ENCODE data around the gene SLC36A3.

SLC36A3 gene

DNA sequence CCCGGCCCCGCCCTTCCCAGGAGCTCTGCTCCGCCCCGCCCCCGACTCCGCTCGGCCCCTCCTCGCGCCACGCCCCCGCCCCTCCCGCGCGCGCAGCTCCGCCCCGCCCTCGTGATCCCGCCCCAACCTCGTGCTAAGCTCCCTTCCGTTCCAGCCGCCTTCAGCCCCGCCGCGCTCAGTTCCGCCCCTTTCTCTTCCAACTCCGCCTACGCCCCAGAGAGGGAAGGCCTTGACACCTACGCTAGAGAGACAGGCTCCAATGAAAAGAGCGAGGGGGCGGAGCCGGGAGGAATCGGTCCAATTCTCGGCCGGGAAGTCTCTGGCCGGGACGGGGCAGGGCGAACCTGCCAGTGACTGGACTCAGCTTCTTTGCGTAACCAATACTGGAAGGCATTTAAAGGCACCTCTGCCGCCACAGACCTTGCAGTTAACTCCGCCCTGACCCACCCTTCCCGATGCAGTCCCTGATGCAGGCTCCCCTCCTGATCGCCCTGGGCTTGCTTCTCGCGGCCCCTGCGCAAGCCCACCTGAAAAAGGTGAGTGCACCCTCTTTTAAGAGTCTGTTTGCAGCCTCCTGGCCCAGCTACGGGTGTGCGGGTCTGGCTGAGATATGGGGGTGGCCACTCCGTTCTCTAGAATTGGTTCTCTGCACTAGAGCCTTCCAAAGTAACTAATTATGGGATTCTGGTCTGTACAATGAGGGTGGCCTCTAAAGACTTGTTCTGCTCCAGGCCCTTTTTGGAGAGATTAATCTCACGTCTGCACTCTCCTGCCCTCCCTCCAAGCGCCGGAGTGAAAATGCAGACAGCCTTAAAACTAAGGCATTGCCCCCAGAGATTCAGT is 50.6 kb downstream of the SLC36A3 start, which contains the start of gene GM2A:
GM2A (plus strand) TSS at position 424 of the 843 bp plus-strand sequence; CDS start at position 456, 32 bp downstream.
- peak within 1 kb of the TSS; percentile 72 for H3K4me3 ChIP-seq (ENCODE audit: low read depth, low read length)
- TF ChIP-seq, protein P1, sequence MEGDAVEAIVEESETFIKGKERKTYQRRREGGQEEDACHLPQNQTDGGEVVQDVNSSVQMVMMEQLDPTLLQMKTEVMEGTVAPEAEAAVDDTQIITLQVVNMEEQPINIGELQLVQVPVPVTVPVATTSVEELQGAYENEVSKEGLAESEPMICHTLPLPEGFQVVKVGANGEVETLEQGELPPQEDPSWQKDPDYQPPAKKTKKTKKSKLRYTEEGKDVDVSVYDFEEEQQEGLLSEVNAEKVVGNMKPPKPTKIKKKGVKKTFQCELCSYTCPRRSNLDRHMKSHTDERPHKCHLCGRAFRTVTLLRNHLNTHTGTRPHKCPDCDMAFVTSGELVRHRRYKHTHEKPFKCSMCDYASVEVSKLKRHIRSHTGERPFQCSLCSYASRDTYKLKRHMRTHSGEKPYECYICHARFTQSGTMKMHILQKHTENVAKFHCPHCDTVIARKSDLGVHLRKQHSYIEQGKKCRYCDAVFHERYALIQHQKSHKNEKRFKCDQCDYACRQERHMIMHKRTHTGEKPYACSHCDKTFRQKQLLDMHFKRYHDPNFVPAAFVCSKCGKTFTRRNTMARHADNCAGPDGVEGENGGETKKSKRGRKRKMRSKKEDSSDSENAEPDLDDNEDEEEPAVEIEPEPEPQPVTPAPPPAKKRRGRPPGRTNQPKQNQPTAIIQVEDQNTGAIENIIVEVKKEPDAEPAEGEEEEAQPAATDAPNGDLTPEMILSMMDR (IDR thresholded peaks at IDR 0.05; ENCODE audit: low read depth, low read length) = no peak

DNA sequence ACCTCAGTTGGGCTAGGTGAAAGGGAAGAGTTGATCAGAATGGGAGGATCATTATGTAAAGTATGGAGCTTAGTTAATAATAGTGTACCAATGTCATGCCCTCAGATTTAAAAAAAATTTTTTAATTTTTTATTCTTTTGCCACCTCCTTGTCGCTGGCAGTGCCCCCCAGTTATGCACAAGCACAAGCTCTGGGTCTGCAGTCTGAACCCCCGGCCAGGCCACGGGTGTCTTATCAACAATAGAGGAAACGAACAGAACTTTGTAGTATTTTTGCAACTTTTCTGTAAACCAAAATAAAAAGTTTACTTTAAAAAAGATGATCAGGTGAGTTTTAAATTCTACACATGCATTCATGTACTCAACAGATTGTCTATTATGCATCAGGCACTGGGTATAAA is 51.9 kb downstream of the SLC36A3 start:
- TF ChIP-seq, protein P1 (IDR thresholded peaks at IDR 0.05; ENCODE audit: low read depth, low read length) = no peak
- no peak overlapping the region for H3K4me3 ChIP-seq (ENCODE audit: low read depth, low read length)

DNA sequence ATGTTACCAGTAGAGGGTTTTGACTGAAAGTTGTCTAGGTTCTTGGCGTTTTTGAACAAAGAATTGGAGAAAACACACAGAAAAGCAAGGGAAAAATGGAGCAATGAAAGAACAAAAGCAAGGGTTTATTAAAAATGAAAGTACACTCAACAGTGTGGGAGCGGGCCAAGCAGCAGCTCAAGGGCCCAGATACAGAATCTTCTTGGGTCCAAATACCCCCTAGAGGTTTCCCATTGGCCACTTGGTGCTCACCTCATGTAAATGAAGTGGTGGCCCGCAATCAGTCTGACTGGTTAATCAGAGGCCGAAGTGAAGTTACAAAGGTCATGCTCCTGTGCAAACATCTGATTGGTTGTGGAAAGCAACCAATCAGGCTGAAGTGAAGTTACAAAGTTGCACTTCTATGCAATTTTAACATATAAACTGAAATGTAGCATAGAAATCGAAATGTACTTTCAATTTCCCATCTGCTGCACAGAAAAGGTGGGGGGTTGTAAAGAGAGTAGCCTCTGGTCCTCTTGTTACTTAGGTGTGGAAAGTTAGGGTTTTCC is 52.5 kb downstream of the SLC36A3 start:
- TF ChIP-seq, protein P1 (IDR thresholded peaks at IDR 0.05; ENCODE audit: low read depth, low read length) = no peak
- no peak overlapping the region for H3K4me3 ChIP-seq (ENCODE audit: low read depth, low read length)

DNA sequence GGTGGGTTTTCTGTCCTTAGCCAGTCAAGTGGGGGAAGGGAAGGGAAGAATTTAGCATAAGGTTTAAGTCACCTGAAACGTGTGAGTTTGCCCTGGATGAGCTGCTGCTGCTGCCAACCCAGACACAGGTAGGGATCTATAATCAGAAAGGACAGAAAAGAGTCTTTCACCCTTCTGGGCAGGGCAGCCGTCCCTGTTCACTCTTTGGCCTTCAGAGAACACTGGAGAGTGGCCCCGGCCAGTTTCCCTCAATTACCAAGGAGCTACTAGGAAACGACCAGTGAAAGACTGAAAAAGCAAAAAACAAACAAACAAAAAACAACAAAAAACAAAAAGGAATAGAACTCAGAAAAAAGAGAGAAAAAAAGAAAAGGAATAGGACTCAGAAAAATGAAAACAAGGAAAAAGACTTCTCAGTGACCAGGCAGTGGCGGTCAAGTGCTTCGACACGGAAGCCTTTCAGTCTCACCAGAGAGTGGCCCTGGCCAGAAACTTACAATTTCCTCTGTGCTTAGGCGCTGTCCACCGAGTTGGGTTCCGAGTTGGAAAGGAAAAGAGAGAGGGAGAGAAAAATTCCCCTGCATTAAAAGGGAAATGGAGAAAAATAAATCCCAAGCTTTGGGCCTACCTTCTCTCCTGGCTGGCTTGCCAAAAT is 53.1 kb downstream of the SLC36A3 start:
- H3K4me3 ChIP-seq (ENCODE audit: low read depth, low read length) = no peak overlapping the region
- TF ChIP-seq, protein P1 (IDR thresholded peaks at IDR 0.05; ENCODE audit: low read depth, low read length) = no peak

DNA sequence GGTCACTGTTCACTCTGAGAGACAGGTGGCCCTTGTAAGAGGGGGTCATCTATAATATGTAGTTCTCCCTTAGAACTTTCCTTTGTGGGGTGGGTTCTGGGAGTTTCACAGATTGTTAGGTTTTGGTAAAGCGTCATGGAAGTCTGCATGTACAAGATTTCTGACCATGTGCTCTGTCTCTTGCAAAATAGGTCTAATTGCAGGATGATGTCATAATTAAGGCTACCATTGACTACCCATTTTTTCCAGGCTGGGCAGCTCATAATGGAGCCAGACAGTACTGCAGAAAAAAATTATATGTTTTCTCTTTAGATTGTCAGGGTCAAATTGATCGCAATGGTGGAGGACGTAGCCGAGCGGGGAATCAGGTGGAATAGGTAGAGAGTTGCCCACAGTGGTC is 54.3 kb downstream of the SLC36A3 start:
- TF ChIP-seq, protein P1 (IDR thresholded peaks at IDR 0.05; ENCODE audit: low read depth, low read length) = no peak
- no peak overlapping the region for H3K4me3 ChIP-seq (ENCODE audit: low read depth, low read length)

DNA sequence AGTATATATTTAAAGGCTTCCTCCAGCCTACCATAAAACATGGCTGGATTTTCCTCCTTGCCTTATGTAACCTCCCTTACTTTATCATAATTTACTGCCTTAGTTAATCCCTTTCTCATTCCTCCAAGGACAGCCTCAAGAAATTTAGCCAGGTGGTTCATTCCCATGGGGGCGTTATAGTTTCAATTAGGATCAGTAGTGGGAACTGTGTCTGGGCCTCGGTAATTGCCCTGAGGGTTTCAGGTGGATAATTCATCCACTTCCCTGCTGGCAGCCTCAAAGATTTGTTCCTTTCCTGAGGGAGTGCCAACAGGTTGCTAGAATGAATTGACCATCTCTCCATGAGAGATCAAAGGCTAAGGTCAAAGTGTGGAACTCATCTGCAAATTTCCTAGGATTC is 54.9 kb downstream of the SLC36A3 start:
- TF ChIP-seq, protein P1 (IDR thresholded peaks at IDR 0.05; ENCODE audit: low read depth, low read length) = no peak
- no peak overlapping the region for H3K4me3 ChIP-seq (ENCODE audit: low read depth, low read length)
